GM21786 (cell line): Measurements from ENCODE around the gene LRRTM4.

ENCODE experiments used
- ATAC-seq: cut with Tn5 transposase; IDR thresholded peaks from one replicate; pipeline ENCODE4 v1.9.1; 2021; ENCODE audit not compliant: unreplicated experiment

The LRRTM4 gene

GRCh38 chr2:76928026-76928425 lies 594.1 kb downstream of the LRRTM4 start:
- ATAC-seq, result no peak

- no peak for ATAC-seq
Observed at GRCh38 chr2:76921006-76921405, 601.2 kb downstream of the LRRTM4 start.

- no peak for ATAC-seq
Observed at GRCh38 chr2:76895469-76895868, 626.7 kb downstream of the LRRTM4 start.

GRCh38 chr2:76870581-76870980 lies 651.6 kb downstream of the LRRTM4 start:
- no peak for ATAC-seq

- ATAC-seq, result no peak
Observed at GRCh38 chr2:76870011-76870410, 652.2 kb downstream of the LRRTM4 start.

GRCh38 chr2:76867854-76868253 lies 654.3 kb downstream of the LRRTM4 start:
- ATAC-seq, result no peak

GRCh38 chr2:76866464-76866863 lies 655.7 kb downstream of the LRRTM4 start:
- ATAC-seq, result no peak

- ATAC-seq, result no peak
Observed at GRCh38 chr2:76862901-76863300, 659.3 kb downstream of the LRRTM4 start.

- no peak for ATAC-seq
Observed at GRCh38 chr2:76861708-76862107, 660.5 kb downstream of the LRRTM4 start.

GRCh38 chr2:76851000-76851399 lies 671.2 kb downstream of the LRRTM4 start:
- no peak for ATAC-seq

- ATAC-seq, result no peak
Observed at GRCh38 chr2:76849086-76849485, 673.1 kb downstream of the LRRTM4 start.

- no peak for ATAC-seq
Observed at GRCh38 chr2:76839826-76840225, 682.4 kb downstream of the LRRTM4 start.

- no peak for ATAC-seq
Observed at GRCh38 chr2:76829374-76830234, 692.6 kb downstream of the LRRTM4 start.

GRCh38 chr2:76826691-76827090 lies 695.5 kb downstream of the LRRTM4 start:
- ATAC-seq, result no peak

- no peak for ATAC-seq
Observed at GRCh38 chr2:76825140-76825970, 696.8 kb downstream of the LRRTM4 start.

GRCh38 chr2:76821731-76822130 lies 700.4 kb downstream of the LRRTM4 start:
- no peak for ATAC-seq

- no peak for ATAC-seq
Observed at GRCh38 chr2:76813084-76813483, 709.1 kb downstream of the LRRTM4 start.

- no peak for ATAC-seq
Observed at GRCh38 chr2:76812156-76812555, 710.0 kb downstream of the LRRTM4 start.

GRCh38 chr2:76809136-76809535 lies 713.0 kb downstream of the LRRTM4 start:
- no peak for ATAC-seq

GRCh38 chr2:76808732-76809131 lies 713.4 kb downstream of the LRRTM4 start:
- ATAC-seq, result no peak

GRCh38 chr2:76793647-76794334 lies 728.4 kb downstream of the LRRTM4 start:
- no peak for ATAC-seq
